Tibial nerve (tissue), 4 donors: ENCODE data around the gene ABHD8. TPM values are rescaled to one million over a fixed set of nuclear protein-coding genes. Genes with fewer than 3 reads are reported as not detected.
A peak's percentile ranks its signal among the peaks of the same experiment; 100 is the strongest.

Source experiments
- DNase-seq, 2 donors: peaks; one replicate each; pipeline ENCODE4 v3.0.0-alpha.2; 2019; ENCODE audit warnings: low spot score in 2 of 2
- H3K27ac ChIP-seq, 4 donors: fragments of 200-600 bp; sonication (generic) in 3 of 4; one replicate each; pipeline ENCODE4 v1.5.1; 2017 to 2019; ENCODE audit warnings: mild to moderate bottlenecking in 1 of 4
- H3K27me3 ChIP-seq, 2 donors: fragments of 200-600 bp; sonication (generic) in 1 of 2; one replicate each; pipeline versions ENCODE4 v1.5.1 to v1.6.0; 2017 to 2019
- H3K36me3 ChIP-seq, 3 donors: fragments of 200-600 bp; sonication (generic); one replicate each; pipeline ENCODE4 v1.5.1; 2018 to 2019
- H3K4me1 ChIP-seq, 4 donors: fragments of 200-600 bp; sonication (generic) in 3 of 4; one replicate each; pipeline ENCODE4 v1.5.1; 2017 to 2019
- H3K4me3 ChIP-seq, 4 donors: fragments of 200-600 bp; sonication (generic) in 3 of 4; one replicate each; pipeline ENCODE4 v1.5.1; 2017 to 2019; ENCODE audit warnings: mild to moderate bottlenecking in 1 of 4, moderate library complexity in 1 of 4
- H3K9me3 ChIP-seq, 4 donors: fragments of 200-600 bp; sonication (generic) in 3 of 4; one replicate each; pipeline ENCODE4 v1.5.1; 2017 to 2019
- CTCF ChIP-seq, 5 experiments: fragments of 200-600 bp in 3 of 5; fragments of 450-650 bp in 2 of 5; sonication (generic) in 3 of 5; IDR thresholded peaks; one replicate each; pipeline ENCODE4 v1.5.1; 2016 to 2019; ENCODE audit warnings: antibody characterized with exemption in 5 of 5, mild to moderate bottlenecking in 3 of 5, moderate library complexity in 2 of 5
- EP300 ChIP-seq, 2 donors: sonication (generic); formaldehyde crosslinking; IDR thresholded peaks; one replicate each; pipeline ENCODE4 v1.6.1; 2017; ENCODE audit warnings: antibody characterized with exemption in 2 of 2, mild to moderate bottlenecking in 1 of 2
- POLR2A ChIP-seq, 2 donors: fragments of 450-650 bp; IDR thresholded peaks; one replicate each; pipeline ENCODE4 v1.6.1; 2017; ENCODE audit warnings: antibody characterized with exemption in 2 of 2, mild to moderate bottlenecking in 2 of 2, moderate library complexity in 2 of 2
- WGBS, 2 donors: methylation state at CpG; one replicate each; pipeline ENCODE4 v1.1.5; 2018; 5-methylcytosine and 5-hydroxymethylcytosine counted together
- total RNA-seq, 4 donors: library from RNA; depleted of rRNA; stranded (reverse); fragments of >200 nt; gene quantifications; one replicate each; pipeline ENCODE4 v1.1.0, GENCODE V29; 2016

ABHD8 gene
- total RNA-seq, 4 donors from 2014 or later, result 15.7 to 22.9 (median 19.9) TPM

- 53 to 58% methylated on average over 20 to 21 of the region's 21 CpGs for WGBS, 2 donors
- H3K27ac ChIP-seq, result peak overlapping the region in 3 of 4 donors; percentile 52 to 86 (median 64)
- TF ChIP-seq POLR2A (IDR thresholded peaks at IDR 0.05) (no peak), CTCF (IDR thresholded peaks at IDR 0.05) (no peak)
Observed at GRCh38 chr19:17248011-17248776, 55.0 kb downstream of the ABHD8 start.

GRCh38 chr19:17246681-17247425 is 56.4 kb downstream of the ABHD8 start:
- peak overlapping the region; percentile 52 to 76 (median 66) for H3K4me3 ChIP-seq
- whole genome bisulfite sequencing, 2 donors, result 9 to 15% methylated on average over 20 of the region's 21 CpGs
- peaks cover 0 to 59% (median 34%) of the 10 kb centered on the region in 4 donors for H3K4me1 ChIP-seq
- H3K27ac ChIP-seq, result peak overlapping the region; percentile 39 to 93 (median 86)
- H3K9me3 ChIP-seq, result no peaks in the 10 kb centered on the region
- H3K27me3 ChIP-seq, result no peaks in the 10 kb centered on the region
- TF ChIP-seq POLR2A (IDR thresholded peaks at IDR 0.05) (no peak), CTCF (IDR thresholded peaks at IDR 0.05) (no peak), EP300 (IDR thresholded peaks at IDR 0.05) (no peak)
- peak in 1 of 2 donors; percentile 28 for DNase-seq
- no peaks in the 10 kb centered on the region for H3K36me3 ChIP-seq

More at GRCh38 chr19:17248011-17248776, 55.0 kb downstream of the ABHD8 start:
- Histone ChIP-seq H3K27me3 (no peaks in the 10 kb centered on the region), H3K4me1 (peaks cover 0 to 45% (median 21%) of the 10 kb centered on the region in 4 donors), H3K9me3 (no peaks in the 10 kb centered on the region), H3K4me3 (no peak overlapping the region), H3K36me3 (no peaks in the 10 kb centered on the region)
- no peak for DNase-seq

- WGBS, 2 donors, result 0 to 1% methylated on average over 19 to 45 of the region's 72 CpGs
- H3K9me3 ChIP-seq, result no peaks in the 10 kb centered on the region
- H3K4me1 ChIP-seq, result peaks cover 0 to 66% (median 37%) of the 10 kb centered on the region in 4 donors
- no peaks in the 10 kb centered on the region for H3K27me3 ChIP-seq
- H3K4me3 ChIP-seq, result peak within 1 kb of the TSS; percentile 66 to 86 (median 72)
- DNase-seq, result no peak
- peak within 1 kb of the TSS; percentile 43 to 93 (median 86) for H3K27ac ChIP-seq
- TF ChIP-seq EP300 (IDR thresholded peaks at IDR 0.05) (no peak), CTCF (IDR thresholded peaks at IDR 0.05) (no peak), POLR2A (IDR thresholded peaks at IDR 0.05) (peak in 1 of 2 donors; percentile 46)
- H3K36me3 ChIP-seq, result peaks cover 0 to 4% (median 0%) of the 10 kb centered on the region in 3 donors
Observed at GRCh38 chr19:17245535-17245984, 57.7 kb downstream of the ABHD8 start, which contains the start of gene NR2F6. NR2F6 (minus strand) TSS chr19:17245919; CDS start chr19:17245220, 699 bp downstream.

GRCh38 chr19:17244618-17245534 is 58.3 kb downstream of the ABHD8 start:
- Histone ChIP-seq H3K4me1 (peaks cover 0 to 66% (median 37%) of the 10 kb centered on the region in 4 donors), H3K36me3 (peaks cover 0 to 10% (median 0%) of the 10 kb centered on the region in 3 donors), H3K27me3 (no peaks in the 10 kb centered on the region), H3K27ac (peak overlapping the region; percentile 43 to 87 (median 84)), H3K9me3 (no peaks in the 10 kb centered on the region), H3K4me3 (peak overlapping the region; percentile 66 to 86 (median 72))
- DNase-seq, result no peak
- 0 to 1% methylated on average over 26 to 39 of the region's 100 CpGs for WGBS, 2 donors
- TF ChIP-seq POLR2A (IDR thresholded peaks at IDR 0.05) (no peak), EP300 (IDR thresholded peaks at IDR 0.05) (no peak), CTCF (IDR thresholded peaks at IDR 0.05) (no peak)
